ENCODE measurements around the gene STAG1.

- TF ChIP-seq EZH2 (IDR thresholded peaks at IDR 0.05; ENCODE audit: borderline replicate concordance, low read length) (no peak), CTCF (conservative IDR thresholded peaks at IDR 0.05 in 1 of 2, IDR thresholded peaks at IDR 0.05 in 1 of 2; ENCODE audit: extremely low read depth in 1 of 2, insufficient read depth in 1 of 2, low read depth in 1 of 2, low read length in 2 of 2) (no peak)
These were observed 121.3 kb downstream of the STAG1 start for GRCh38 chr3:136630915-136631314.

All from mammary epithelial cell (primary cell).